GM21528 (cell line): ENCODE measurements around the gene SAMD10.
"Not testable (repeated sequence)": the region's sequence is repeated elsewhere in the genome, so short reads cannot be mapped to it uniquely, and the experiment has no call there.

Experiments used
- ATAC-seq: cut with Tn5 transposase; IDR thresholded peaks from one replicate; pipeline ENCODE4 v1.9.1; 2021; ENCODE audit warnings: mild to moderate bottlenecking, moderate library complexity; ENCODE audit not compliant: unreplicated experiment, low FRiP score

SAMD10 gene

DNA sequence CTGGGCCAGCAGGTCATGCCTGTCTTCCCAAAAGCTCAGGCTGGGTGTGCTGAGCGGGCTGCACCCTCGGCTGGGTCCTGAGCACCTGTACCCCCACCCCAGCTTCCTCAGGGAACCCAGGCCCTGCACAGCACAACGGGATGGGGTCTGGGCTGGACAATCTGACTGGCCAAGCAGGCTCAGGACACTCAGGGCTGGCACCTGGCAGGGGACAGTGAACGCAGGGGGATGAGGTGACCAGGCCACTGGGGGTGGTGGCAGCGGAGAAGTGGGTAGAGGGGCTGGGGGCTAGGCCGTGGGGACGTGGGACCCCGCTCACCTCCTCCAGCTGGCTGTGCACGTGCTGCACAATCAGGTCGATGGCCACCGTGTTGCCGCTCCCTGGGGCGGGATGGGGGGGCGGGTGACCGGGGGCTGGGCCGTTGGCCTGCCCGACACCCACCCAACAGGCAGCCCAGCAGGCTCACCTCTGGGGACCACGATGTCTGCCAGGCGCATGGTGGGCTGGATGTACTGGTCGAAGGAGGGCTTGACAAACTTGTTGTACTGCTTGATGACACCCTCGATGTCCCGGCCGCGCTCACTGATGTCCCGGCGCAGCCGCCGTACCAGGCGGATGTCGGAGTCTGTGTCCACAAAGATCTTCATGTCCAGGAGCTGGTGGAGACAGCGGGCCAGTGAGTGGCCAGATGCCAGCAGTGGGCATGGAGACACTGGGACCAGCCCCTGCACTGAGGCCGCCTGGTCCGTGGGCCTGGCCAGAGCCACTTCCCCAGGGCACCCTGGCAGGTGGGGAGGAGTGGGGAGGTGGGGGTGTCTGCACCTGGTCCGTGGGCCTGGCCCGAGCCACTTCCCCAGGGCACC lies 35.1 kb downstream of the SAMD10 start:
- ATAC-seq, result no peak

DNA sequence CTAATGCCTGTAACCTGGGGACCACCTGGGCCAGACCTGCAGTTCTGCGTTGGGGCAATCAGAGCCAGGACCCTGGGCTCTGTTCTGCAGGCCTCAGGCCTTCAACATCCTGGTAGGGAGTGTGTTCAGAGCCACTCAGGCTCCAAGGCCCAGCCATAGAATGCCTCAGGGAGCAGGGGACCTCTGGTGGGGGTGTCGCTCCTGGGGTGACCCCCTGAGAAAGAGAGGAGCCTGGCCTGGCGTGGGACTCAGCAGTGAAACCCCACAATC lies 35.7 kb downstream of the SAMD10 start:
- ATAC-seq, result no peak

DNA sequence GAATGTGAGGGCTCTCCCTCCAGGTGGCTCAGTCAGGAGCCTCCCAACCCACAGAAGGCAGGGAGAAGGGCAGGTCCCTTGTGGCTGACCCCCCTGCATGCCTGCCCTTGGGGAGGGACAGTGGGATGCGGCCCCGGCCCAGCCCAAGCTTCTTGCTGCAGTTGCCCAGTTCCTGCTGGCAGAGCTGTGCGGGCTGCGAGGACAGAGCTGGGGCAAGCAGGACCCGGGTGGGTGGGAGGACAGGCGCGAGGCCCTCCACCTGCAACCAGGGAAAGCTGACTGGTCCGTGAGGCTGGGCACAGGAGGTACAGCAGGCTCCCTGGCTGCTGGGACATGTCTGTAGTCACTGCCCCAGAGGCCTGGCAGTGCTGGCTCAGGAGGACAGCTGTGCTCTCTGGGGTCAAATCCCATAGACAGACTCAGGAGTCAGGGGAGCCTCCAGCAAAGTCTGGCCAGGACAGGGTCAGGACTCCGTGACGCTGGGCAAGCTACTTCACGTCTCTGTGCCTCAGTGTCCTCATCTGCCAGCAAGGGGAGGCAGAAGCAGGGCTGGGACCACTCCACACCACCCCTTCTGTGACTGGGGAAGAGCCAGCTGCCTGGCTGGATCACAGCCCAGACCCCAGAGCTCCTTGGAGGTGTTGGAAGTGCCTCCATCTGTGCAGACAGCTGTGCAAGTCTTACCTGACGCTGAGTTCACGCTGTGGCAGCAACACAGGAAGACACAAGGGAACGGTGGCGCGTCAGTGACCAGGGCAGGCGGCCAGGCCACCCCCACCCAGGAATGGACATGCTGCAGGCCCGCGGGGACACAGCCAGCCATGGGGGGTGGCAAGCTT lies 36.3 kb downstream of the SAMD10 start:
- no peak for ATAC-seq

DNA sequence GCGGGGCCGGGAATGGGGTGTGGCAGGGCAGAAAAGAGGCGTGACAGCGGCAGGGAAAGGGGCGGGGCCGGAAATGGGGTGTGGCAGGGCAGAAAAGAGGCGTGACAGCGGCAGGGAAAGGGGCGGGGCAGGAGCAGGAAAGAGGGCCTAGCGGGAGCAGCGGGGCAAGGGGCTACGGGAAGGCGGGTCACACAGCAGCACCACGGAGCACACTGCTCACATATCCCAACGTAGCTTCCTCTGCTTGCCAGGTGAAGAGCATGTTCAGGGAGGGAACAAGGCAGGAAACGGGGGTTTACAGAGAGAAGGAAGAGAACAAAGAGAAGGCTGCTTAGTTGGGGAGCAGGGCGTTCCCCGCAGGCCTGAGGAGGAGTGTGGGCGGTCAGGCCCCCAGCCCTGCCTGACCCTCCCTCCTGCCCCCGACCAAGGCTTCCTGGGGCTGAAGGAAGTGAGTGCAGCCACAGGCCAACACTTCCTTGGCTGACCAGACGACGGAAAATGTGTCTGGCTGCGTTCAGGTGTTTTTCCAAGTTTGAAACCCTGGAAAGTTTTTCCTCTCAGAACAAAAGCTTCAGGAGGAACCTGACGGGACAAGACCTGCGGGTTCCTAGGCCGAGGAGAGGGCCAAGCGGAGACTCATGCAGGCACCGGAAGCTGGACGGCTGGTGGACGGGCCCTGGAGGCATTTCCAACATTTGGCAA lies 37.0 kb downstream of the SAMD10 start:
- ATAC-seq, result no peak

DNA sequence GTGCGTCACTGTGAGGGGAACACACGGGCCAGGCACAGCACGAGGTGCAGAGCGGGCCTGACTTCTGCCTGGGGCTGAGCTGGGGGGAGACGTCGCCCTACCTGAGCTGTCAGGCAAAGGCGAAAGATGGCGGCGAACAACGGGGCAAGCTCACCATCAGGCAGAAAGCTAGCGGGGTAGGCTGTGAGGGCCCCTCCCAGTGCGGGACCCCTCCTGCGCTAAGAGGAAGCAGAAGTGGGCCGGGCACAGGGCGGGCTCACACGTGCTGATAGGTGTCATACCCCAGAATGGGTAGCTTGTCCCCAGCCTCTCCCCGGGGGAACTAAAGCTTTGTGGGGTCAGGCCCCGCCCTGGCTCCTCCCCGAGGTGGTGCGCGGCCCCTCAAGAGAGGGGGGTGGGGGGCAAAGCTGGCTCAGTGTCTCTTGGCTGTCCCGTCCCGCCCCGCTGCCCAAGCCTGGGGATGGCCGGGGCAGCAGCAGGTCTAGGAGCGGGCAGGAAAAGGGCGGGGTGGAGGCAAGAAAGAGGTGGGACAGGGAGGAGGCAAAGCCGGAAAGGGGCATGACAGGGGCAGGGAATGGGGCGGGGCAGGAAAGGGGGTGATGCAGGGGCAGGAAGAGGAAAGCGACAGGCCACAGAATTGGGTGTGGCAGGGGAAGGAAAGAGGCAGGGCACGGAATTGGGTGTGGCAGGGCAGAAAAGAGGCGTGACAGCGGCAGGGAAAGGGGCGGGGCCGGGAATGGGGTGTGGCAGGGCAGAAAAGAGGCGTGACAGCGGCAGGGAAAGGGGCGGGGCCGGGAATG lies 38.0 kb downstream of the SAMD10 start:
- ATAC-seq, result no peak

DNA sequence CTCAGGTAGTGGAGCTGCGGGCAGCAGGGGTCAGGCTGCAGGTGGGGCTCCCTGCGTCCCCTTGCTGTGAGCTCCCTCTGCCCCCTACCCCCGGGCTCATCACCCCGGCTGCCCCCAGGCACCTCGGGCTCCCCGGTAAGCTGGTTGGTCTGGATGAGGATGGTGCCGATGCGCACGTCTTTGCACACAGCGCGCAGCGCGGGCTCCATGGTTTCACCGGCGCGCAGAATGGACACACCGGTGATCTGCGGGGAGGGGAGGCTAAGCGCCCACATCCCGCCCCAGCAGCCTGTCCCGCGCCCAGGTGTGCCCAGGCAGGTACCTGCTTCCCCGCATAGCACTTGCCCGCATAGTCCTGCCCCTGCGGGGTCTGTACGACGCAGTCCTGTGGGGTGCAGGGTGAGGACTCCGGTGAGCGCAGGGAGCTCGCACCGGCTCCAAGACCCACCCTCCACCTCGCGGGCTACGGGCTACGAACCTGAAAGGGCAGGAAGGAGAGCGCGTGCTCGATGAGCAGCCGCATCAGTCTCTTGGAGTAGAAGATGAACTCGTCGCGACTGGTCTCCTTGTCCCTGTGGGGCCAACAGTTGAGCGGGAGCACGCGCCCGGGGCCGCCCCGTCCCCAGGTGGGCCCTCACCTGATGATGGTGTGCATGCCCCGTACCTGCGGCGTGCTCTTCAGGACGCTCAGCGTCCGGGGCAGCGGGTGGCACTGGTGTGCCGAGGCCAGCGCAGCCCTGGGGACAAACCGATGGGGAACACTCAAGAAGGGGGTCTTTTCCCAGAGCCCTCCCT lies 38.8 kb downstream of the SAMD10 start:
- no peak for ATAC-seq

DNA sequence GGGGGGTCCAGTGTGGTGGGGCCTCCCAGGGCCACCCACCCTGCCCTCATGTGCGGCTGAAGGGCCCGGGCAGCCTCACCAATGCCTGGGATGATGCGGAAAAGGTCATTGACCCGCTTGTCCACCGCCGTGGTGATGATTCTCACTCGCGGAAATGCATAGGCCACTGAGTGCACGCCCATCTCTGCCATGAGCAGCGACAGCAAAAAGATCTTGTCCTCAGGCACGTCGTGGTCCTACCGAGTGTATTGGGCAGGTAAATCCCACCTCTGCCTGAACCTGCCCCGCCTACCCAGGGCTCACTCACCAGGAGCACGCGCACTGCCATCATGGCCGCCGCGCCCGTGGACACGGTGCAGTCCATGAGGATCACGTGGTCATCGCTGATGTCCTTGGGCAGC lies 39.4 kb downstream of the SAMD10 start:
- ATAC-seq, result no peak

DNA sequence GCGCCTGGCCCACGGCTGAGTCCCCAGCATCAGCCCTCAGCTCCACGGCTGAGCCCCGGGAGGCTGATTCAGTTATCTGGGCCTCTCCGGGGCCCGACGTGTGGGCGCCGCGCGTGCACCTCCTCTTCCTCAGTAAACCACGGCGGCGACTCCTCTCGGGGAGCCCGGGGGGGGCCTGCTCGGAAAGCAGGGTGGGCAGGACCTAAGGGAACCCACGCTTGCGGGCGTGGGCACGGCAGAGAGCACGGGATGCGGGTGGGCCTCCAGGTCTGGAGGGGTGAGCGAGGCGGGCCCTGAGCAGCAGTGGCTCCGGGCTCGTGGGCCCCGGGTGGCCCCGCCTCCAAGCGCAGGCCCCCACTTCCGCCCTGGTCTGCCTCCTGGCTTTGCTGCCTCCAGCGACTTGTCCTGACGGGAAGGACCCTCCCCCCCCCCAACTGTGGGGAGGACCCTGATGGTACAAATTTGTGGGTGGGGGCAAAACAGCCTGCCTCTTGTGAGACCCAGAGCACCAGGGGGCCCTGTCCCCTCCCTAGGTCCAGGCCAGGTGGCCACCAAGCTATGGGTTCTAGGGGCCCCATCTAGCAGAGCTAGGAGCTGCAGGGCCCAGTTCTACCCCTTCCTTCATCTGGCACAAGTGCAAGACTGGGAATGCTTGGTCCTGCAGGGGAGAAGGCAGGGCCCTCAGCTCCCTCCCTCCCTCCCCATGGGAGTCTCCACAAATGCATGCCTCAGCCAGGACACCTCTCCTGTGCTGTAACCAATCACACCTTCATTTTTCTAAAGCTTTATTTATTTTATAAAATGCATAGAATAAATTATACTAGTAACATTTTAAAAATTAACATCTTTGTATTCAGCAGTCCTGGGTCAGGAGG lies 40.1 kb downstream of the SAMD10 start:
- no peak for ATAC-seq

DNA sequence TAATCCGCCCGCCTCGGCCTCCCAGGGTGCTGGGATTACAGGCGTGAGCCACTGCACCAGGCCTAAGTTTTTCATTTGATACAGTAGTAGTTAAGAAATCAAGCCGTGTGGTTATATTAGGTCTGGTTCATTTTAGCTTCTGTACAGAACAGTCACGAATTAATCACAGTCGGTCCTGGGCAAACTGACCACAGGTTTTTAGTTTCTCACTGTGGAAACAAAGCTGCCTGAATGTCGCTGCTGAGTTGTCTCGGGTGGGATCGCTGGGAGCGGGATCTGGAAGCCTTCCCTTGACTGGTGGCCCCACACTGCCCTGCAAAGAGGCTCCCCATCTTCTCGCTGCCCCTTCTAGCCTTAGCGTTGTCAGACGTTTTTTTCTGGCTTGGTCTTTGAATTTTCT lies 41.8 kb downstream of the SAMD10 start:
- no peak for ATAC-seq

DNA sequence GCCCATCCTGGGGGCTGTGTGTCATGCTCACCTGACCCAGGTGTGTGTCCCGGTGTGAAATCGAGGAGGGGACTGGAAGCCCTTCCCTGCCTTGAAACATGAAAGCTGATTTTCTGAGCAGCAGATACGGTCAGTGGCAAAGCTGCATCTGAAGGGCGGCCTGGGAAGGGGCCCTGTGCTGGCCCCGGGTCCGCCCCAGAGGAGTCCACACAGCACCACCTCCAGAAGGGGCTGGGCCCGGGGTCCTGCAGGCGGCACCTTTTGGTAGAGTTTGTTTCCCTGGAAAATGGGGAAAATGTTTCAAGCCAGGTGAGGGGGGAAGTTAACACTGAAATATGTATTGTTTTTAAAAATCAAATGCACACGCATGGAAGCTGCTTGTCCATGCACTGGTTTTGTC lies 44.0 kb downstream of the SAMD10 start:
- ATAC-seq, result no peak

DNA sequence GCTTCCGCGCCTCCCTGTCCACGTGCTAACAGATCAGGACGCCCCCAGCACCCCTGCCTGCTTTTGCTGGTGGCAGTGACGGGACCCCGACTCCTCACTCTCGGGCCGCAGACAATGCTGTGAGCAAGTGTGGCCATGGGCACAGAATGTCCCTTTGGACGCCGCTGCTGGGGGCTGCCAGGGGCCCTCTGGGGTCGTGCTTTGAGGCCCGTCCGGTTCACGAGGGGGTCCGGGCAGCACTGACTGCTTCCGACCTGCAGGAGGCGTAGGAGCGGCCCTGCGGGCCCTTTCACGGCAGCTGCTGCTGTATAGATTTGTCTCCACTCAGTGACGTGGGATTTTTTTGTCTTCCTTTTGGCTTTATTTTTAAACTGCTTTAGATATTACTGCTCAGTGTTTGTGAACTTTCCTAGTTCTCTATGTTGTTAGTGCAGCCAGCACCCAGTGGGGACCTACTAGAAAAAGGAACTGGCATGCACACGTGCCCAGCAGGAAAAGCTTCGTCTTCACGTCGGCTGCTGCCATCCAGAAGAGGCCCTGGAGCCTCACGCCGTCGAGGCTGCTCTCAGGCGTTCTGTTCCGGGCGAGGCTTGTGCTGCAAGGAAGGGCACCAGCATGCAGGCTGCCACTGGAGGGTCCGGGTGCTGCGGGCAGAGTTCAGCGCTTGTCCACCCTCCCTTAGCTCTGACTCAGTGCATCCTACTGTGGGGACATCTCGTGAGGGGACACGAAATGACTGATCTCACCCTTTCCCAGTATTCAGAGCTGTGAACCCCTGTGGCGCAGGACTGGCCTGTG lies 45.0 kb downstream of the SAMD10 start:
- ATAC-seq, result no peak

DNA sequence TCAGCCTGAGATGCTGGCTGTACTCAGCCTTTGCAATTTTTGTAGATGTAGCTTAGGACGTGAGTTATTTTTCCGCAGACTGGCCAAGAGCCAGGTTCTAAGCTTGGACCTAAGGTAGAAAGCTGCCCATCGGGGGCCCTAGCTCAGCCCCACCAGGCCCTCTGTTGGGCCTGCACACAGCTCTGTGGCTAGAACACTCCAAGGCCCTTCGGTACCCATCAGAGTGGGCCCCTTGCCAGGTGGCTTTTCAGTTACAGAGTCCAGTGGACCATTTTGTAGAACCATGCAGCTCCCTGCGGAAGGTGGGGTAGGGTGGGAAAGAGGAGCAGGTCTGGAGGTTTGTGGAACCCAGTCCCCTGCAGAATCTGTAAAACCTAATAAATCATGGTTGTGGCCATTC lies 45.8 kb downstream of the SAMD10 start:
- ATAC-seq, result no peak

DNA sequence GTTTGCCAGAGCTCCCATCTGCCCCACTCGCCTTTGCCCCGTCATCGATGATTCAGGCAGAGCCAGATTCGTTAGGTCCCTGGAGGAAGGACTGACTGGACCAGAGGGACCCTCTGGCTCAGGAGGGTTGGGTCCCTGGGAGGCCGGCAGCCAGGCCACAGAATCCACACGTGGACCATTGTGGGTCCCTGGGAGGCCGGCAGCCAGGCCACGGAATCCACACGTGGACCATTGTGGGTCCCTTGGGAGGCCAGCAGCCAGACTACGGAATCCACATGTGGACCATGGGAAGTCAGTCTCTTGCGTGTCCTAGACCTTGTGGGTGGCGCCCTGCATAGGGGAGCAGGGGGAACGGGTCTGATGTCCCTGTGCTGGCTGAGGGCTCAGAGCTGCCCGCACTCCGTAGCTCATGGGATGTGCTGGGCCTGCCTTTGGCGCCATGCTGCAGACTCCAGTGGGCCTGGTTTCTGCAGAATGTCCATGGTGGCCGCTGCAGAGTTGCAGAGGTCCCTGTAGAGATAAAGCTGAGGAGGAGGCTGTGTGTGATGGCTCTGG lies 46.8 kb downstream of the SAMD10 start:
- no peak for ATAC-seq

DNA sequence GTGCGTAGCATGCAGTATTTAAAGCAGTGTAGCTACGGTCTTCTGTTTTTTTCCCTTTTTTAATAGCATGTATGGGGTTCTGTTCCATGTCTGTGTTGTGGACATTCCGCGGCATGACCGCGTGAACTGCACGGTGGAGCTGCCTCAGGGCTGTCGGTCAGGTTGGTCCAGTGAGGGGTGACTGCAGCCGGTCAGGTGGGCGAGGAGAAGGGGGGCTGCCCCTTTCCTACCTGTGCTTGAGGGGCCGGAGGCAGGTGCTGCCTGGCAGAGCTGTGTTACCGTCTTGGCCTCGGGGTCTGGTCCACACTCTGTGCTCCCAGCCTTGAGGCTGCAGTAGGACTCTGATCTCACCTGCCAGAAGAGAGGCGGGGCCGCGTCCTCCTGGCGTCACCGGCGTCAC lies 47.7 kb downstream of the SAMD10 start:
- ATAC-seq, result no peak

DNA sequence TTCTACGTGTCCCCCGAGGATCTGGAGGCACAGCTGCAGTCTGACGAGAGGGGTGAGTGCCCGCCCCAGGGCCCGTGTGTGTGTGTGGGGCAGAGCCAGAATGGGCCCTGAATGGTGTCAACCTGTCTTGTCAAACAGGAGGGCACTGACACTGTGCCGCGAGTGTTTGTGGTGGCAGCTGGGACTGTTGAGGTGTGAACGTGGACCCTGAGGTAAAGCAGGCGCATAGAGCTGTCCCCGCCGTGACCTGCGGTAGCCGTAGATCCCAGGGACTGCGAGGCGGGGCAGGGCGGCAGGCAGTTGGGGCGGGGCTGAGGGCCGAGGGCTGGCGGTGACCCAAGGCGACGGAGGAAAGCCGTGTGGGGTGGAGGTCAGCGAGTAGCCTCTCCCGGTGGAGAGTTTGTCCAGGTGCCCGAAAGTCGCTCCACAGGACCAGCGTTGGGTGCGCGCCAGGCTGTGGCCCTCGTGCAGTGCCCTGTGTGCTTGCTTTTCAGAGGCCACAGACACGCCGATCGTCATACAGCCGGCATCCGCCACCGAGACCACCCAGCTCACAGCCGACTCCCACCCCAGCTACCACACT lies 48.4 kb downstream of the SAMD10 start:
- ATAC-seq, result no peak

DNA sequence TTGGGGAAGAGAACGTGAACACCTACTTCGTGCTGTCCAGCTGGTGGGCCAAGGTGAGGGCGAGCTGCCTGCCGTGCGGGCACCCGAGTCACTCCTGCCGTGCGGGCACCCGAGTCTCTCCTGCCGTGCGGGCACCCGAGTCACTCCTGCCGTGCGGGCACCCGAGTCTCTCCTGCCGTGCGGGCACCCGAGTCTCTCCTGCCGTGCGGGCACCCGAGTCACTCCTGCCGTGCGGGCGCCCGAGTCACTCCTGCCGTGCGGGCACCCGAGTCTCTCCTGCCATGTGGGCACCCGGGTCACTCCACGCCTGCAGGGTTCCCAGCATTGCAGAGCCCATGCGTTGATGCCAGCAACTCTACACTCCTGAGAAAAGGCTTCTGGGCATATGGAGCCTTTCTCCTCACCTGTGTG lies 50.0 kb downstream of the SAMD10 start:
- not testable (repeated sequence) for ATAC-seq

DNA sequence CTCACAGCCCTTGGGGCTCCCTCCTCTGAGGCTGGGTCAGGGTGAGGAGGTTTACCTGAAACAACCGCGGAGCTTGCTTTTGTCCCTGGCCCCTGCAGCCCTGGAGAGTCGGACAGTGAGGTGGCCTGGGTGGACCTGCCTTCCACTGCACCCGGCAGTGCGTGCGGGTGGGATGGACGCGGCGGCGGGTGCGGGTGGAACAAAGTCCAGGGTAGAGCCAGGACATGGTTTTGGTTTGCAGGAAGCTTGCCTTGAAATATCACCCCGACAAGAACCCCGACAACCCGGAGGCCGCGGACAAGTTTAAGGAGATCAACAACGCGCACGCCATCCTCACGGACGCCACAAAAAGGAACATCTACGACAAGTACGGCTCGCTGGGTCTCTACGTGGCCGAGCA lies 50.4 kb downstream of the SAMD10 start:
- ATAC-seq, result no peak
